ENCODE results near the gene POU2F2. TPM values are rescaled to one million over a fixed set of nuclear protein-coding genes. Genes with fewer than 3 reads are reported as not detected.

Gene POU2F2
- total RNA-seq, 1 experiment from 2014 or later: 5.4 TPM

DNA sequence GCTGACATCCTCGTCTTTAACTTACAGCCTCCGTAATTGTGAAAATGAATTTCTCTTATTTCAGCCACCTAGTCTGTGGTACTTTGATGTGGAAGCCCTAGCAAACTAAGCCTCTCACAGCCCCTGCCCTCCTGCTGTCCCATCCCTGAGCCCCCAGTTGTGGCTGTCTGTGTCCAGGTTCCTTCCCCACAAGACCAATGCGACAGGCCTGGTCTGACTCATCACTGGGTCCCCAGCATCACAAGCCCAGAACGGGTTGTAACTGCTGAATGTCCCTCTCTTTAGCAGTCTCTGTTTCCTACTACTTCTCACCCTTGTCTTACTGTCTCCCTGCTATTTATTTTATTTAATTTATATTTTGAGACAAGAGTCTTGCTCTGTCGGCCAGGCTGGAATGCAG lies 5.7 kb downstream of the POU2F2 start:
- no peak for DNase-seq (ENCODE audit: low read depth)

DNA sequence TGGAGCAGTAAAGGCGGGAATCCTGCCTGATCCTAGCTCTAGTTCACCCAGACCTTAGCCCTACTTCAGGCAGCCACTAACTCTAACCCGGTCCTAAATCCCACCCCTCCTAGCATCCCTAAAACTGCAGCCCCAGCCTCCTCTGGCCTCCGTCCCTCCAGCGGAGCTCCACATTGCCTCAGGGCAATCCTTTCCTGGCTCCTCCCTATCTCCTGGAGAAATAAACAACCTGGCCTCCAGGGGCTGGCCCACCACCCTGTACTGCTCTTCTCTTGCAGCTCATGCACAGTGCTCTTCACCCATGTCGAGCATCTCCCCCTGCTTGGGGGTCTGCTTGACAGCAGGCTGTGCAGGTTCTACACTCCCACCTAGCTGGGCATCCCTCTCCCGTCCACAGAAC lies 6.7 kb downstream of the POU2F2 start:
- no peak for DNase-seq (ENCODE audit: low read depth)

DNA sequence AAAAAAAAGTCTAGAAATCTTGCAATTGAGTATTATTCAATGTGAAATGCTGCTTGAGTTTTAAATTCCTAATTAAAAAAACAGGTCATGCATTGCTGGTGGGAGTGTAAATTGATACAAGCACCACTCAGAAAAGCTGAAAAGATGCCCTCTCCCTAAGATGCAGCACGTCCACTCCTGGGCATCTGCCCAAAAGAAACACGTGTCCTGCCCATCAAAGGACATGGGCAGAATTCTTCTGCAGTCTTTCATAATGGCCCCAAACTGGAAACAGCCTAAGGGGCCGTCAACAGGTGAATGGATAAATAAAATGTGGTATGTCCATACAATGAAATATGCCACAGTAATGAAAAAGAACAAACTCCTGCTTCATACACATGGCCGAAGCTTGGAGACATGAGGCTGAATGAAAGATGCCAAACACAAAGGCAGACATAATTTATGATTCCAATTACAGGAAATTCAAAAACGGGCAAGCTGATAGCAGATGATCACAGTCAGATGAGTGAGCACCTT lies 7.8 kb downstream of the POU2F2 start:
- no peak for DNase-seq (ENCODE audit: low read depth)

DNA sequence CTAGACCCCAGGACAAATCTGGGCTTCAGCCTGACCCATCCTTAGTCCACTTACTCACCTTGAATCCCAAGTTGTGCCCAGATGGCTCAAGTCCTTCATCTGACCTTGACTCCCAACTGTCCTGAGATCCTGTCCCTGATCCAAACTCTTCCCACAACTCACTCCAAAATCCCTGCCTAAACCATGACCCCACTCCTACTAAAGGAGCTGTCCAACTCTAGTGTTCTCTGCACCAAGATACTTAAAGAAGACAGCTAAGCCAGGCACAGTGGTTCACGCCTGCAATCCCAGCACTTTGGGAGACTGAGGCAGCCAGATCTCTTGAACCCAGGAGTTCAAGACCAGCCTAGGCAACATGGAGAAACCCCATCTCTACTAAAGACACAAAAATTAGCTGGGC lies 8.5 kb downstream of the POU2F2 start:
- DNase-seq (ENCODE audit: low read depth): no peak

DNA sequence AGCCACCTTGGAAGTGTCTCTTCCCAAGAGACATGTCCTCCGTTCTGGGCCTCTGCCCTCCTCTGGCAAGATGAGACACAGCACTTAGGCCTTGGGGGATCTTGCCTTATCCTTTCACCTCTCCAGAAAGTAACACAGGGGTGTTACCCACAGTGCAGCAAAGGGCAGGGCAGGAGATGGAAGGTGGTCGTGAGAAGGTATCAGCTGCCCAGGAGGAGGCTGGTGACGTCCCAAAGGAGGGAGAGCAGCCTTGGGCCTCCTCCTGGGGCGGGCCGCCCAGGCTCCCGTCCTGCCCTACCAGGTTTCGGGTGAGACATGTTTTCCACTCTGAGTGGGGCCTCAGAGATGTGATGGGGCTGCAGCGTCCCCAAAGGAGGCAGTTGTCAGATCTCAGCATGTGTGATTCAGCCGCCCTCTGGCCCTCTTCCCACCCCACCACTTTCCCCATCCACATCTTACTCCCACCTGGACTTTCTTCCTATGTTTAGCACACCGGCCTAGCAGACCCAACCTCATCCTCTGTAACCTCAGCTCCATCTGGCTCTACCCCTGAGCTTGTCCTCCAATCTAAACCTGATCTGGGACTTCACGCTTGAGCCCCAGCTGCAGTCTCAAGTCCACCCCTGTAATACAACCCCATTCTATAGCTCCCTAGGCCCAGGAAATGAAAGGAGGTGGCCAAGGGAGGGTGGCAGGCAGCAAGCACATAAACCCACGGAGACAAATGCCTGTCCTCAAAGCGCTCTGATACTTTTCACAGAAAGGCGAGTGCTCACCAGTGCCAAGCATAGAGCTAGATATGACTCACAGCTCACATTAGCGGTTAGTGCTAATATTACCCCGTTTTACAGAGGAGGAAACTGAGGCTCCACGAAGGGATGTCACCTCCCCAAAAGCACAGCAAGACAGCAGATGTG lies 9.3 kb downstream of the POU2F2 start:
- no peak for DNase-seq (ENCODE audit: low read depth)

DNA sequence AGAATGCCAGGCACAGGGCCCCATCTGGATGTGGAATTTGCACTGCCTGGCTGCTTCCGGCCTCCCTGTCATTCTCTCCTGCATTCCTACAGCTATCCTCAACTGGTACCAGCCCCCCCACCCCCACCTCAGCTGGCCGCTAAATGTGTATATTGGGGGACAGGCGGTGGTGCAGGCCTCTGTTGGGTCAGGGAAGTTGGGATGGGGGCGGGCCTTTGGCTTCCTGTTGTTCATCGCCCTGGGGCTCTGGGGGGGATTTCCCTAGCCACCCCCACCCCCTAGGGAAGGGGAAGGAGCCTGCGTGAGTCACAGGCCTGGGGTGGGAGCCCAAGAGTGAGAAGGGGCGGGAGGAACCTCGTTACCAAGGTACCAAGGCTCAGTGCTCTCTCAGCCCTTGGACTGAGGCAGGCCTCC lies 10.6 kb downstream of the POU2F2 start:
- DNase-seq (ENCODE audit: low read depth): peak; percentile 98

DNA sequence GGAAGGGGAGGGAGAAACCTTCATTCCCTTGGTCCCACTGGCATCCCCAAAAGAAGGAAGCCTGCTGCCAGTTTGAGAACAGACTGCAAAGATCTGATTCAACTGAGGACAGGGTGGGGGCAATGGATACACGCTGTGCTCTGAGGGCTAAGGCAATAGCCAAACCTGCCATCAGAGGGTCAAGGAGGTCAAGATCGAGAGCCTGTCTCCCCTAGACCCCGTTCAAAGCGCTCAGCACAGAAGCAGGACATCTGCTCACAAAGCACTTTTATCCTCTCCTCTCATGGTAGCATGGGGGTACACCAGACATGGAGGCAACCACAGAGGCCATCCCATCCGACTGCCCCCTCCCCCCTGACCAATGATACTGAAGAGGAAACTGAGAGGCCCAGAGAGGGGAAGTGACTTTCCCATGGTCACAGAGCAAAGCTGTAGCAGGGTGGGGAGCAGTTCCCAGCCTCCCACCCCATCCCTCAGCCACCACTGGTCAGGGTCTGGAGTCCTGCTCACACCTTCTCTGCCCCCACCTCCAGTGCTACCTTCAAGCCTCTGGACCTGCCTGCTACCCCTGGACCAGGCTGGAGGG lies 11.1 kb downstream of the POU2F2 start:
- DNase-seq (ENCODE audit: low read depth): no peak

DNA sequence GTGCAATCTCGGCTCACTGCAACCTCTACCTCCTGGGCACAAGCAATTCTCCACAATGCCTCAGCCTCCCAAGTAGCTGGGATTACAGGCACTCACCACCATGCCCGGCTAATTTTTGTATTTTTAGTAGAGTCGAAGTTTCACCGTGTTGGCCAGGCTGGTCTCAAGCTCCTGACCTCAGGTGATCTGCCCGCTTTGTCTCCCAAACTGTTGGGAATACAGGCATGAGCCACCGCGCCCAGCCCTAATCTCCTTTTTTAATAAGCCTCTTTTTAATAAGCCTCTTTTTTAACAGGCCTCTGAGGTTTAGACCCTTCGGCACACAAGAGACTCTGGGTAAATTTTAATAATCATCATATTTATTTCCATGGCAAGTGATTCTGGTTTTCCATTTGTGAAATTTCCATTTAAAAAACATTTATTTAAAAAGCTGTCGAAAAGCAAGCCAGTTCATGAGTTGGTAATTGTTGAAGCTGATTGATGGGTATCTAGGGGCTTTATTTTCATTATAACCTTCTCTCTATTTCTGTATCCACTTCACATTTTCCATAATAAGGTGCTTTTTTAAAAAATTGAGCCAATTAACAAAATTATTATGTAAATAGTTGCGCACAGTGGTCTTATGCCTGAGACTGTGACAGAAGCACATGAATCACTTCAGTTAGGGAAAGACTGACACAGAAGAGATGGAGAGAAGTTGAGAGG lies 11.8 kb downstream of the POU2F2 start:
- DNase-seq (ENCODE audit: low read depth): no peak

DNA sequence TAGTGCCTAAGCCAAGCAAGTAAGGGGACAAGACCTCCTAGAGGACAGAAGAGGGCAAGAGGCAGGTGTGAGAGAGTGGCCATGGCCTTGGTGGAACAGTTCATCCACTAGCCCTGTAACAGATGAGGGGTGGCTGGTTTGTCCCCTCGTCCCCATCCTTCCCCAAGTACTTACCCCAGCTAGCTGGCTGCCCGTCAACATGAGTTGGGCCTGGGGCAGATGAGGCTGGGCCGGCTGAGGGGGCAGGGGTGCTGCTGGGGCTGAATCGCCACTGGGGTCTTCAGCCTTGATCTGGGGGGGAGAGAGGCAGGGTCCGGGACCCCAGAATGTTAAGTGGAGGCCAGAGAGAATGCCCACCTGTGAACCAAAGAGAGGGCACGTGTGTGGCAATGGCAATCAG lies 15.2 kb downstream of the POU2F2 start:
- DNase-seq (ENCODE audit: low read depth): no peak

DNA sequence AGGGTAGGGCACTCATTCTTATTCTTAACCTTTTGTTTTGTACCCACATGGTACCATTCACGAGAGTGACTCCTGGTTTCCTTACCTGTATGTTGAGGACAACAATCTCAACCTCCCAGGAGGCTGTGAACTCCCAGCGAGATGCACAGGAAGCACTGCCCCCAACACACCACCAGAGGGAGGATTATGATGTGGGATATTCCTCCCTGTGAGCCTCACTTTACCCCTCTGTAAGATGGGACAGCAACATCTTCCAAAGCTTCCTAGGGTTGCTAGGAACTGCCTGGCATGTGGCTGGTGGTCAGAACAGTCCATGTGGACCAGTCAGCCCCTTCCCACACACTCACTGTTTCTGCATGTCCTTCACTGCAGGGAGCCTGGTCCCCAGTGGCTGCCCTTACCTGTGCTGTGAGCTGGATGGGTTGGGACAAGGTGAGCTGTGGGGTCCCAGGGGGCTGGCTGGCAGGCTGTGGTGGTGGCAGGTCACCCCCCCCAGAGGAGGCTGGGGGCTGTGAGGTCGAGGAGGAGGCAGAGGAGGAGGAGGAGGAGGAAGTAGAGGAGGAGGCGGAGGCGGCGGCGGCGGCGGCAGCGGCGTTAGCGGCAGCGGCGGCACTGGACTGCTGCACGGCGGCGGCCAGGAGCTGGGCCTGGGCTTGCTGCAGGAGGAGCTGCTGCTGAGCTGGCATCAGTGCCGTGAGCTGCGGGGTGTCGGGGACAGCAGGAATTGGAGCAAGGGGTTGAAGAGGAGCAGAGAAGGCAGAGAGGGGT lies 15.8 kb downstream of the POU2F2 start:
- no peak for DNase-seq (ENCODE audit: low read depth)

DNA sequence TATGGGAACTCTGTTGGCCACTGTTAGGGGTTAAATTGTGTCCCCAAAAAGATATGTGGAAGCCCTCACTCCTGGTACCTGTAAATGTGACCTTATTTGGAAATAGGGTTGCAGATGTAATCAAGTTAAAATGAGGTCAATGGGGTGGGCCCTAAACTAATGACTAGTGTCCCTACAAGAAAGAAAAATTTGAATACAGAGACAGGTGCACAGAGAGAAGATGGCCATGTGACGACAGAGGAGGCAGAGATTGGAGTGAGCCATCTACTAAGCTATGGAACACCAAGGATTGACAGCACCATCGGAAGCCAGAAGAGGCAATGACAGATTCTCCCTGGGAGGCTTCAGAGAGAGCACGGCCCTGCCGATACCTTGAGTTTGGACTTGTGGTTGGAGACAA lies 16.5 kb downstream of the POU2F2 start:
- DNase-seq (ENCODE audit: low read depth): no peak

DNA sequence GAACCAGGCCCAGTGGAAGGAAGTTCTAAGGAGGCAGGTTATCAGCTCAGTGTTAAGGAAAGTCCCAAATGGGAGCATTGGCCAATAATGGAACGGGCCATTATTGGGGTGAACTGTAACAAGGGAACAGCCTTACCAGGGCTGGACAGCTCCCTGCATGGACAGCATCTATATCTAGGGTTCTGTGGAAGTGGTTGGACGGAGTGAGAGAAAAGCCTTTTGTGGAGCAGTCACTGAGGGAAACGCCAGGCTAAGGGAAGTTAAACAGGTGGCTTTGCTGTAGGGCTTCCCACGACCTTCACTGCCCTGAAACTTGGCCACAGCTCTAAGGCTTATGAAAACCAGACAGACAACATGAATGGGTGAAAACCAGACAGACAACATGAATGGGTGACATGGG lies 17.0 kb downstream of the POU2F2 start:
- DNase-seq (ENCODE audit: low read depth): no peak

DNA sequence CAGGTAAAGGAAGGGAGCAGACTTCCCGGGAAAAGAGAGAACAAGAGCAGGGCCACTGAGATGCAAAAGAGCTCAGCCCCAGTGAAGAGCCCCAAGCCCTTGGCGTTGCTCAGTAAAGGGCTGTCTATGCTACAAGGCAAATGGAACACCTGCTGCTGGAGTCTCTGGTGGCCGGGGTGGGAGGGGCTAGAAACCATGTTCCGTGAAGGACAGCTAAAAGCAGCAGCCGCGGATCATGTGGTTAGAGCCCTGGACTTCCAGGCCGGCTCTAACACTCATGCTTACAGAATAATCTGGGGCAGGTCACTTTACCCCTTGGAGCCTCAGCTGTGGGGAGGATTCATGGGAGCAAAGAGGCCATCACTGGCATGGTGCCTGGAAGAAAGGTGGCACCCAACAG lies 17.8 kb downstream of the POU2F2 start:
- DNase-seq (ENCODE audit: low read depth): peak; percentile 45

DNA sequence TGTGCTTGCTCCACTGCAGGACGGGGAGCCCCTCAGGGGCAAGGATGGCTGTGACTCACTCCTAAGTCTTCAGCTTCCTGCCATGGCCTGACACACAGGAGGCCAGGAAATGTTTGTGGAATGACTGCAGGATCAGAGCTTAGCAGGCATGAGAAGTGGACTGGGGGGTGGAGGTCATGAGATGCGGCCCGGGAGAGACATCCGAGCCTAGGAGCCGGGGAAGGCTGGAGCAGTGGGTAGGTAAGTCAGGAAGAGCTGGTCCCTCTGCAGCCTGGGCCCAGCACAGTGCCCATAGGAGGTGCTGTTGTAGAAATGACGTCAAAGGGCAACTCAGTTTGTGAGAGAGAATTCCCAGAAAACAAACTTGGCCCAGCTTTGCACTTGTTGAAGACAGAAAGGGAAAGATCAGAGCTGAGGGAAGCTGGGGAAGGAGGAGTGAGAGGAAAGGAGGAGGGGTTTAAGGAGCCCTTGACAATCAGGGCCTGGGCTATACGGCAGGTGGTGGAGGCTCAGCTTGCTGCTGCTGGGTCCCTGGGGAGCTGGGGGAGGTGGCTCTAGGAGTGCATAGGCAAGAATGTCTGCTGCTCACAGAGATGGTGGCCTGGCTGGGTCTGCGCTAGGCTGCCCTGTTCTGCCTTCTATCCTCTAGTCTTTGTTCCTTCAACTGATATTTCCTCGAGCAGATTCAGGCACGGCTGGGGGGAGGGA lies 18.5 kb downstream of the POU2F2 start:
- DNase-seq (ENCODE audit: low read depth): peak; percentile 100

DNA sequence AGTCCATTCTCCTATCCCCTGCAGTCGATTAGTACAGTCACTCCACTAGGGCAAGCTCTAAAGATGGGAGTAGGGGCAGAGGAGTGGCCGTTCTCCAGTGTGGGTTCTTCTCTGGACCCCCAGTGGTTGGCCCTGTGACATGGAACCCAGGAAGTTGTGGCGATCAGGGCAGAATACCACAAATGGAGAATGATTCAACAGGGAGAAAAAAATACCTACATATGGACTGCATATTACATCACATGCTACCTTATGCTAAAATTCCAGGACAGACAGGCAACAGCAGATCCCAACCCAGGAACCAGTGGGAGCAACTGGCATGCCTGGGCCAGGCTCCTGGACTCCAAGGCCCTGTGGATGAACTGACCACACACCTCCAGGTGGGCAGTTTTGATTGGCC lies 20.4 kb downstream of the POU2F2 start:
- peak; percentile 83 for DNase-seq (ENCODE audit: low read depth)

DNA sequence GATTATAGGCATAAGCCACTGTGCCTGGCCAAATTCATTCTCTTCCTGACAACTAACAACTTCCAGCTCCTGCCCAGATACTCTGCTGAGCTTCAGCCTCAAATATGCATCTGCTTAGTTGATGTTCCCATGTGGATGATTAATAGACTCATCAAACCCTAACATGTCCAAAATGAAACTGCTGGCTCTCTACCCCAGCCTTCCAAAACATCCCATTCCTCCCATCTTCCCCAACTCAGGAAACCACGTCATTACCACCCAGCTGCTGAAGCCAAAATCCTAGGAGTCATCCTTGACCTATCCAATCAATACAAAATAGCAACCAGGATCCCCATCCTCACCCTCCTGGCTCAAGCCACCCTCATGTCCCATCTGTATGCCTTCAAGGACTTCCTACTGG lies 20.9 kb downstream of the POU2F2 start:
- peak; percentile 90 for DNase-seq (ENCODE audit: low read depth)

DNA sequence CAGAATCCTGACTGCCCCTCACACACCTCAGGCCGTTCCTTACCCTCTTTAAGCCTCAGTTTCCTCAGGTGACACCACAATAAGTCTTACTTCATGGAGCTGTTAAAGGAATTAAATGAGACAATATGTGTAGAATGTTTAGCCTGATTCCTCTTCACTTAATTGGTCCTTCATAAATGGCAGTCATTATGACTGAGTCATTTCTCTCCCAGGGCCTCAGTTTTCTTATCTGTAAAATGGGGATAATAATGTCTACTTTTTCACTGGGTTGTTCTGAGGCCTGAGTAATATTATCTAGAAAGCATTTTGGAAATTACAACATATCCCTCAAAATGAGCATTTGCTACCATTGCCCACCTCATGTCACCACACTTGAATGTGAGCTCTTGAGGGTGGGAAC lies 21.6 kb downstream of the POU2F2 start:
- DNase-seq (ENCODE audit: low read depth): no peak

DNA sequence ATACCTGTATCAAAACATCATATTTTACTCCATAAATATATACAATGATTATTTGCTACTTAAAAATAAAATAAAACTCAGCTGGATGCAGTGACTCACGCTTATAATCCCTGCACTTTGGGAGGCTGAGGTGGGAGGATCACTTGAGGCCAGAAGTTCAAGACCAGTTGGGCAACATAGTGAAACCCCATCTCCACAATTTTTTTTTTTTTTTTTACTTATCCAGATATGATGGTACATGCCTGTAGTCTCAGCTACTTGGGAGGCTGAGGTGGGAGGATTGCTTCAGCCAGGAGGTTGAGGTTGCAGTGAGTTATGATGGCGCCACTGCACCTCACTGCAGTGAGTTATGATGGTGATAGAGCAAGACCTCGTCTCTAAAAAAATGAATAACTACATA lies 22.4 kb downstream of the POU2F2 start:
- DNase-seq (ENCODE audit: low read depth): no peak

DNA sequence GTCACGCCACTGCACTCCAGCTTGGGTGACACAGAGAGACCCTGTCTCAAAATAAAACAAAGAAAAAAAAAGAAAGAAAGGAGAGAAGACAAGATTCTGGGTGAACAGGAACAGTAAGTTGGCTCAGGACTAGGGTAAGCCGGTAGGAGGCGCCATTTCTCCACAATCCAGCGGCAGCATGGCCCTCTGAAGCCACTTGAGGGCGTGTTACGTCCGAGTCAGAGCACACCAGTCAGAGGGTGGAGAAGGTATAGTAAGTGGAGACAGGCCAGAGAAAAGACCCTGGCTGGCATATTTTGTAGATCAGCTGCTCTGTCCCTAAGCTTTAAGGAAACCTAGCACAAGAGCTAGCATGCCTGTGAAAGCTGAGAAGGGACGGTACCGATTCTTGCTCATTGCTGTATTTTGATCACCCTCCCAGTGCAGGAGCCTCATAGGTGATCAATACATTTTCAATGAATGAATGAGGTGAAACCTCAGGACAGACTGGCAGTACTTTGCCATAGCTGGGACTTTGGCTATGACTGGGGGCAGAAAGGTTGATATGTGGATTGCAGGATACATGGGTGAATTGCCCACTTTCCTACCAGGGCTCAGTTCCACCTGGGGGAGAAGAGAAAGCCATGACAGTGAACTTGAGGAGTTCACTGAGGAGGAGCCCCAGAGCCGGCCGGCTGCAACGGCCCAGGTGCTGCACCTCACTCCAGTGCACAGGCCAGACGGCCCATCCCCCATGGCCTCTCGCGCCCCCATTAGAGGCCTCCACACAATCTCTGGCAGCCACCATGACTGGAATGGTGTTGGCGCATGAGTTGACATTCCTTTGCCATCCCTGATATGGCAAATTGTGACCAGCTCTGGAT lies 23.5 kb downstream of the POU2F2 start:
- DNase-seq (ENCODE audit: low read depth): peak; percentile 83

DNA sequence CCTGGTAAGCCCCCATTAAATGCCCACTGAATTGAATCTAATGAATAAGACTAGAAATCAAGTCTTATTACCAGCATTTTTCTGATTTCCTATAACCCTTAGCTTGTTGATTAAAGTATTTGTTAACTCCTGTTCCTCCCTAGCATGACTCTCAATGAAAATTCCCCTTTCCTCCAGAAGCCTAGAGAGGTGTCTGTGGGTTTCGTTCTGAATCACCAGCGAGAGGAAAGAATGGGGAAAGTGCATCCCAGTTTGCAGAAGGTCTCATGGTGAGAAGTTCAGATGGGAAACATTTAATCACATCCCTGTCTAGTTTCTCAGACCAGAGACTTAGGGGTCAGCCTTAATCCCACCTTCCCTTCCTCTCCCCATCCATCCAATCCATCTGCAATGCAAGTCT lies 26.9 kb downstream of the POU2F2 start:
- DNase-seq (ENCODE audit: low read depth): no peak
